Brain microvascular endothelial cell (primary cell): Measurements from ENCODE around the gene NDE1.

Experiments used
- DNase-seq: peaks from one replicate; pipeline ENCODE4 v3.0.0-alpha.2; 2020
- H3K27ac ChIP-seq: fragments of 250-450 bp; sonication (Bioruptor Pico); 2 replicates; pipeline ENCODE4 v1.5.1; 2020; ENCODE audit warnings: mild to moderate bottlenecking, moderate library complexity
- H3K27me3 ChIP-seq: fragments of 250-450 bp; sonication (Bioruptor Pico); replicated peaks from 2 replicates; pipeline ENCODE4 v1.5.1; 2020; ENCODE audit warnings: mild to moderate bottlenecking
- H3K36me3 ChIP-seq: fragments of 250-450 bp; sonication (Bioruptor Pico); replicated peaks from 2 replicates; pipeline ENCODE4 v1.5.1; 2020; ENCODE audit warnings: mild to moderate bottlenecking
- H3K4me3 ChIP-seq: 2 replicates; pipeline ENCODE4 v1.5.1; 2011; ENCODE audit warnings: low read depth, mild to moderate bottlenecking, control low read depth, low read length, moderate library complexity
- CTCF ChIP-seq: IDR thresholded peaks from 2 replicates; pipeline ENCODE4 v1.5.1; 2011; ENCODE audit warnings: low read depth, mild to moderate bottlenecking, moderate library complexity, low read length, control low read depth, inconsistent platforms; ENCODE audit errors: missing control alignments
- in situ Hi-C: cut with HindIII; loops from 2 replicates; pipeline ENCODE4 v1.10.0; 2017; ENCODE audit warnings: low sequenced_read_pairs, low pct_ligation_motif_present

NDE1 gene

GRCh38 chr16:15704545-15704987, 54.5 kb downstream of the NDE1 start:
- H3K4me3 ChIP-seq = no peak overlapping the region
- no peaks in the 10 kb centered on the region for H3K27me3 ChIP-seq

GRCh38 chr16:15705064-15705565, 55.1 kb downstream of the NDE1 start:
- Histone ChIP-seq H3K36me3 (peaks cover 9% of the 10 kb centered on the region), H3K27me3 (no peaks in the 10 kb centered on the region), H3K27ac (no peak overlapping the region), H3K4me3 (no peak overlapping the region)
- in situ Hi-C loops = no loop called here
- TF ChIP-seq CTCF = no peak
- no peak for DNase-seq

More at GRCh38 chr16:15704545-15704987, 54.5 kb downstream of the NDE1 start:
- TF ChIP-seq CTCF = peak; percentile 86
- in situ Hi-C loops = no loop called here
- peaks cover 14% of the 10 kb centered on the region for H3K36me3 ChIP-seq
- peak; percentile 77 for DNase-seq
- H3K27ac ChIP-seq = no peak overlapping the region

- Histone ChIP-seq H3K36me3 (no peaks in the 10 kb centered on the region), H3K27ac (peak overlapping the region; percentile 64), H3K27me3 (no peaks in the 10 kb centered on the region), H3K4me3 (no peak overlapping the region)
- no peak for DNase-seq
- TF ChIP-seq CTCF = no peak
- in situ Hi-C loops = no loop called here
Observed at GRCh38 chr16:15707332-15707731, 57.3 kb downstream of the NDE1 start.

- peak; percentile 93 for DNase-seq
- no peaks in the 10 kb centered on the region for H3K36me3 ChIP-seq
- TF ChIP-seq CTCF = no peak
- H3K27me3 ChIP-seq = no peaks in the 10 kb centered on the region
- no peak overlapping the region for H3K4me3 ChIP-seq
- in situ Hi-C loops = no loop called here
- peak overlapping the region; percentile 64 for H3K27ac ChIP-seq
Observed at GRCh38 chr16:15708096-15708495, 58.1 kb downstream of the NDE1 start.

- no peak for DNase-seq
- Histone ChIP-seq H3K27me3 (no peaks in the 10 kb centered on the region), H3K36me3 (no peaks in the 10 kb centered on the region), H3K27ac (no peak overlapping the region), H3K4me3 (no peak overlapping the region)
- no peak for TF ChIP-seq CTCF
- in situ Hi-C loops = no loop called here
Observed at GRCh38 chr16:15708997-15709396, 59.0 kb downstream of the NDE1 start.
